GM23338 (cell line): ENCODE measurements around the gene LRRC42. TPM values are rescaled to one million over a fixed set of nuclear protein-coding genes. Genes with fewer than 3 reads are reported as not detected.

Experiments
- ATAC-seq: fragments of 200-7000 bp; cut with Tn5 transposase; 3 replicates; pipeline ENCODE4 v1.9.1; 2020
- DNase-seq: peaks from one replicate; pipeline ENCODE4 v3.0.0-alpha.2; 2015; ENCODE audit warnings: low spot score
- H2AFZ ChIP-seq: fragments of 200-600 bp; sonication (generic); 2 replicates; pipeline ENCODE4 v1.8.0; 2016; ENCODE audit warnings: antibody characterized with exemption, mild to moderate bottlenecking, moderate library complexity
- H3F3A ChIP-seq: fragments of 200-600 bp; sonication (generic); replicated peaks from 2 replicates; pipeline ENCODE4 v1.8.0; 2017; ENCODE audit warnings: antibody characterized with exemption, mixed run types, low read depth
- H3K27ac ChIP-seq: fragments of 200-600 bp; sonication (generic); 2 replicates; pipeline ENCODE4 v1.6.1; 2016; ENCODE audit warnings: low read depth
- H3K27me3 ChIP-seq: fragments of 200-600 bp; sonication (generic); 2 replicates; pipeline ENCODE4 v1.8.0; 2016; ENCODE audit warnings: mild to moderate bottlenecking, mixed run types, moderate library complexity; ENCODE audit not compliant: insufficient read depth
- H3K36me3 ChIP-seq: fragments of 200-600 bp; sonication (generic); 2 replicates; pipeline ENCODE4 v1.8.0; 2016; ENCODE audit warnings: mild to moderate bottlenecking; ENCODE audit not compliant: insufficient read depth
- H3K4me1 ChIP-seq: fragments of 200-600 bp; sonication (generic); 2 replicates; pipeline ENCODE4 v1.8.0; 2016; ENCODE audit warnings: mild to moderate bottlenecking, moderate library complexity; ENCODE audit not compliant: insufficient read depth
- H3K4me2 ChIP-seq: fragments of 200-600 bp; sonication (generic); 2 replicates; pipeline ENCODE4 v1.7.1; 2017; ENCODE audit warnings: mixed run types
- H3K4me3 ChIP-seq: fragments of 200-600 bp; sonication (generic); 2 replicates; pipeline ENCODE4 v1.6.1; 2016; ENCODE audit warnings: mixed run types
- H3K79me2 ChIP-seq: fragments of 200-600 bp; sonication (generic); replicated peaks from 2 replicates; pipeline ENCODE4 v1.8.0; 2017; ENCODE audit warnings: mild to moderate bottlenecking; ENCODE audit not compliant: insufficient read depth
- H3K9me2 ChIP-seq: fragments of 200-600 bp; sonication (generic); 2 replicates; pipeline ENCODE4 v1.8.0; 2017; ENCODE audit not compliant: insufficient read depth
- H4K20me1 ChIP-seq: fragments of 200-600 bp; sonication (generic); replicated peaks from 2 replicates; pipeline ENCODE4 v1.8.0; 2017; ENCODE audit warnings: mild to moderate bottlenecking; ENCODE audit not compliant: insufficient read depth
- H3K27ac Mint-ChIP-seq: 2 replicates; pipeline ENCODE4 v1.8.0; 2020; ENCODE audit warnings: inconsistent platforms, mild to moderate bottlenecking, moderate library complexity, mixed read lengths
- H3K27me3 Mint-ChIP-seq: 3 replicates; pipeline ENCODE4 v1.8.0; 2022; ENCODE audit warnings: low read depth, mild to moderate bottlenecking, moderate library complexity, mixed read lengths, inconsistent platforms; ENCODE audit not compliant: insufficient read depth, poor library complexity
- H3K36me3 Mint-ChIP-seq: 3 replicates; pipeline ENCODE4 v1.8.0; 2021; ENCODE audit warnings: low read depth, mild to moderate bottlenecking, inconsistent platforms, moderate library complexity, mixed read lengths
- H3K4me1 Mint-ChIP-seq: 3 replicates; pipeline ENCODE4 v1.8.0; 2020; ENCODE audit warnings: mild to moderate bottlenecking, inconsistent platforms, mixed read lengths
- H3K4me3 Mint-ChIP-seq: 3 replicates; pipeline ENCODE4 v1.8.0; 2021; ENCODE audit warnings: moderate library complexity, mild to moderate bottlenecking, inconsistent platforms, mixed read lengths
- H3K9me3 Mint-ChIP-seq: 3 replicates; pipeline ENCODE4 v1.8.0; 2020; ENCODE audit warnings: moderate library complexity, mild to moderate bottlenecking, inconsistent platforms, mixed read lengths
- CREB1 ChIP-seq: fragments of 250-450 bp; sonication (Bioruptor Pico); IDR thresholded peaks from 2 replicates; pipeline ENCODE4 v1.5.0; 2020; ENCODE audit warnings: low read depth, mild to moderate bottlenecking, moderate library complexity
- EZH2 ChIP-seq: fragments of 200-600 bp; sonication (generic); IDR thresholded peaks from one replicate; pipeline ENCODE4 v1.8.0; 2017; ENCODE audit warnings: antibody characterized with exemption, mild to moderate bottlenecking, low read depth; ENCODE audit not compliant: unreplicated experiment
- EZH2phosphoT487 ChIP-seq: fragments of 200-600 bp; sonication (generic); IDR thresholded peaks from one replicate; pipeline ENCODE4 v1.8.1; 2018; ENCODE audit warnings: antibody characterized with exemption; ENCODE audit not compliant: unreplicated experiment
- JUNB ChIP-seq: IDR thresholded peaks from one replicate; pipeline ENCODE4 v1.6.1; 2016; ENCODE audit warnings: antibody characterized with exemption; ENCODE audit not compliant: unreplicated experiment
- NANOG ChIP-seq: IDR thresholded peaks from 2 replicates; pipeline ENCODE4 v1.6.1; 2016; ENCODE audit warnings: antibody characterized with exemption, borderline replicate concordance
- POLR2AphosphoS5 ChIP-seq: IDR thresholded peaks from 2 replicates; pipeline ENCODE4 v1.6.1; 2016; ENCODE audit warnings: antibody characterized with exemption, low read depth
- STAT1 ChIP-seq: IDR thresholded peaks from one replicate; pipeline ENCODE4 v1.6.1; 2016; ENCODE audit warnings: antibody characterized with exemption; ENCODE audit not compliant: unreplicated experiment
- ZNF114 ChIP-seq: fragments of 250-450 bp; sonication (Bioruptor Pico); IDR thresholded peaks from 2 replicates; pipeline ENCODE4 v1.5.0; 2020; ENCODE audit warnings: mild to moderate bottlenecking, moderate library complexity
- ZNF331 ChIP-seq: fragments of 250-450 bp; sonication (Bioruptor Pico); IDR thresholded peaks from 2 replicates; pipeline ENCODE4 v1.5.0; 2020; ENCODE audit warnings: low read depth, mild to moderate bottlenecking, moderate library complexity
- polyA plus RNA-seq: library from polyadenylated mRNA; unstranded; fragments of >200 nt; fragmentation: Nextera tagmentation; extraction: Ambion mirVana; gene quantifications from 2 replicates; pipeline ENCODE4 v1.2.1, GENCODE V29; 2016
- total RNA-seq: library from RNA; depleted of rRNA; stranded (reverse); fragments of >200 nt; shearing (Covaris generic); gene quantifications from 2 replicates; pipeline ENCODE4 v1.2.3, GENCODE V29; 2014
- TF ChIP-seq, protein P1 (sequence below), 2 experiments: fragments of 200-600 bp in 1 of 2; sonication (generic) in 1 of 2; conservative IDR thresholded peaks; 2 replicates each; pipeline versions ENCODE4 v1.5.1 to v1.6.1; 2016 to 2017; ENCODE audit warnings: antibody characterized with exemption in 2 of 2, low read depth in 2 of 2, mild to moderate bottlenecking in 2 of 2, moderate library complexity in 1 of 2
- TF ChIP-seq, protein P2 (sequence below): fragments of 250-450 bp; sonication (Bioruptor Pico); IDR thresholded peaks from 2 replicates; pipeline ENCODE4 v1.5.0; 2020; ENCODE audit warnings: mild to moderate bottlenecking, moderate library complexity
- TF ChIP-seq, protein P3 (sequence below): IDR thresholded peaks from one replicate; pipeline ENCODE4 v1.6.1; 2018; ENCODE audit warnings: antibody characterized with exemption; ENCODE audit not compliant: unreplicated experiment
- TF ChIP-seq, protein P4 (sequence below): IDR thresholded peaks from 2 replicates; pipeline ENCODE4 v1.6.1; 2016; ENCODE audit warnings: antibody characterized with exemption

The LRRC42 gene
- total and polyA plus RNA-seq, 2 experiments from 2014 or later, result 25.9 to 48.1 TPM

DNA sequence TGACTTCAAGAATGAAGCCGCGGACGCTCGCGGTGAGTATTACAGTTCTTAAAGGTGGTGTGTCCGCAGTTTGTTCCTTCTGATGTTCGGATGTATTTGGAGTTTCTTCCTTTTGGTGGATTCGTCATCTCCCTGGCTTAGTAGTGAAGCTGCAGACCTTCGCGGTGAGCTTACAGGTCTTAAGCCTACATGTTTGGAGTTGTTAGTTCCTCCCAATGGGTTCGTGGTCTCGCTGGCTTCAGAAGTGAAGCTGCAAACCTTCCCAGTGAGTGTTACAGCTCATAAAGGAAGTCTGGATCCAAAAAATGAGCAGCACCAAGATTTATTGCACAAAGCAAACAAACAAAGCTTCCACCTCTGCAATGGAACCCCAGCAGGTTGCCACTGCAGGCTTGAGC, 57.1 kb downstream of the LRRC42 start:
- Histone ChIP-seq H3K9me2 (no peaks in the 10 kb centered on the region), H3K4me3 (no peak overlapping the region), H3F3A (no peaks in the 10 kb centered on the region), H3K27ac (no peak overlapping the region), H3K36me3 (no peaks in the 10 kb centered on the region), H3K4me1 (no peaks in the 10 kb centered on the region), H3K4me2 (no peak overlapping the region), H4K20me1 (no peaks in the 10 kb centered on the region), H3K27me3 (no peaks in the 10 kb centered on the region), H3K79me2 (no peaks in the 10 kb centered on the region), H2AFZ (no peak overlapping the region)
- H3K27me3 Mint-ChIP-seq, result no peaks in the 10 kb centered on the region
- H3K4me1 Mint-ChIP-seq, result no peaks in the 10 kb centered on the region
- TF ChIP-seq JUNB, result no peak
- no peak for TF ChIP-seq CREB1 (CRISPR knock-in tag)
- no peak for TF ChIP-seq STAT1
- TF ChIP-seq EZH2phosphoT487, result no peak
- no peak for TF ChIP-seq NANOG
- TF ChIP-seq, protein P1, sequence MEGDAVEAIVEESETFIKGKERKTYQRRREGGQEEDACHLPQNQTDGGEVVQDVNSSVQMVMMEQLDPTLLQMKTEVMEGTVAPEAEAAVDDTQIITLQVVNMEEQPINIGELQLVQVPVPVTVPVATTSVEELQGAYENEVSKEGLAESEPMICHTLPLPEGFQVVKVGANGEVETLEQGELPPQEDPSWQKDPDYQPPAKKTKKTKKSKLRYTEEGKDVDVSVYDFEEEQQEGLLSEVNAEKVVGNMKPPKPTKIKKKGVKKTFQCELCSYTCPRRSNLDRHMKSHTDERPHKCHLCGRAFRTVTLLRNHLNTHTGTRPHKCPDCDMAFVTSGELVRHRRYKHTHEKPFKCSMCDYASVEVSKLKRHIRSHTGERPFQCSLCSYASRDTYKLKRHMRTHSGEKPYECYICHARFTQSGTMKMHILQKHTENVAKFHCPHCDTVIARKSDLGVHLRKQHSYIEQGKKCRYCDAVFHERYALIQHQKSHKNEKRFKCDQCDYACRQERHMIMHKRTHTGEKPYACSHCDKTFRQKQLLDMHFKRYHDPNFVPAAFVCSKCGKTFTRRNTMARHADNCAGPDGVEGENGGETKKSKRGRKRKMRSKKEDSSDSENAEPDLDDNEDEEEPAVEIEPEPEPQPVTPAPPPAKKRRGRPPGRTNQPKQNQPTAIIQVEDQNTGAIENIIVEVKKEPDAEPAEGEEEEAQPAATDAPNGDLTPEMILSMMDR (conservative IDR thresholded peaks at IDR 0.05; ENCODE audit: low read depth in 2 of 2), result no peak
- TF ChIP-seq, protein P2, sequence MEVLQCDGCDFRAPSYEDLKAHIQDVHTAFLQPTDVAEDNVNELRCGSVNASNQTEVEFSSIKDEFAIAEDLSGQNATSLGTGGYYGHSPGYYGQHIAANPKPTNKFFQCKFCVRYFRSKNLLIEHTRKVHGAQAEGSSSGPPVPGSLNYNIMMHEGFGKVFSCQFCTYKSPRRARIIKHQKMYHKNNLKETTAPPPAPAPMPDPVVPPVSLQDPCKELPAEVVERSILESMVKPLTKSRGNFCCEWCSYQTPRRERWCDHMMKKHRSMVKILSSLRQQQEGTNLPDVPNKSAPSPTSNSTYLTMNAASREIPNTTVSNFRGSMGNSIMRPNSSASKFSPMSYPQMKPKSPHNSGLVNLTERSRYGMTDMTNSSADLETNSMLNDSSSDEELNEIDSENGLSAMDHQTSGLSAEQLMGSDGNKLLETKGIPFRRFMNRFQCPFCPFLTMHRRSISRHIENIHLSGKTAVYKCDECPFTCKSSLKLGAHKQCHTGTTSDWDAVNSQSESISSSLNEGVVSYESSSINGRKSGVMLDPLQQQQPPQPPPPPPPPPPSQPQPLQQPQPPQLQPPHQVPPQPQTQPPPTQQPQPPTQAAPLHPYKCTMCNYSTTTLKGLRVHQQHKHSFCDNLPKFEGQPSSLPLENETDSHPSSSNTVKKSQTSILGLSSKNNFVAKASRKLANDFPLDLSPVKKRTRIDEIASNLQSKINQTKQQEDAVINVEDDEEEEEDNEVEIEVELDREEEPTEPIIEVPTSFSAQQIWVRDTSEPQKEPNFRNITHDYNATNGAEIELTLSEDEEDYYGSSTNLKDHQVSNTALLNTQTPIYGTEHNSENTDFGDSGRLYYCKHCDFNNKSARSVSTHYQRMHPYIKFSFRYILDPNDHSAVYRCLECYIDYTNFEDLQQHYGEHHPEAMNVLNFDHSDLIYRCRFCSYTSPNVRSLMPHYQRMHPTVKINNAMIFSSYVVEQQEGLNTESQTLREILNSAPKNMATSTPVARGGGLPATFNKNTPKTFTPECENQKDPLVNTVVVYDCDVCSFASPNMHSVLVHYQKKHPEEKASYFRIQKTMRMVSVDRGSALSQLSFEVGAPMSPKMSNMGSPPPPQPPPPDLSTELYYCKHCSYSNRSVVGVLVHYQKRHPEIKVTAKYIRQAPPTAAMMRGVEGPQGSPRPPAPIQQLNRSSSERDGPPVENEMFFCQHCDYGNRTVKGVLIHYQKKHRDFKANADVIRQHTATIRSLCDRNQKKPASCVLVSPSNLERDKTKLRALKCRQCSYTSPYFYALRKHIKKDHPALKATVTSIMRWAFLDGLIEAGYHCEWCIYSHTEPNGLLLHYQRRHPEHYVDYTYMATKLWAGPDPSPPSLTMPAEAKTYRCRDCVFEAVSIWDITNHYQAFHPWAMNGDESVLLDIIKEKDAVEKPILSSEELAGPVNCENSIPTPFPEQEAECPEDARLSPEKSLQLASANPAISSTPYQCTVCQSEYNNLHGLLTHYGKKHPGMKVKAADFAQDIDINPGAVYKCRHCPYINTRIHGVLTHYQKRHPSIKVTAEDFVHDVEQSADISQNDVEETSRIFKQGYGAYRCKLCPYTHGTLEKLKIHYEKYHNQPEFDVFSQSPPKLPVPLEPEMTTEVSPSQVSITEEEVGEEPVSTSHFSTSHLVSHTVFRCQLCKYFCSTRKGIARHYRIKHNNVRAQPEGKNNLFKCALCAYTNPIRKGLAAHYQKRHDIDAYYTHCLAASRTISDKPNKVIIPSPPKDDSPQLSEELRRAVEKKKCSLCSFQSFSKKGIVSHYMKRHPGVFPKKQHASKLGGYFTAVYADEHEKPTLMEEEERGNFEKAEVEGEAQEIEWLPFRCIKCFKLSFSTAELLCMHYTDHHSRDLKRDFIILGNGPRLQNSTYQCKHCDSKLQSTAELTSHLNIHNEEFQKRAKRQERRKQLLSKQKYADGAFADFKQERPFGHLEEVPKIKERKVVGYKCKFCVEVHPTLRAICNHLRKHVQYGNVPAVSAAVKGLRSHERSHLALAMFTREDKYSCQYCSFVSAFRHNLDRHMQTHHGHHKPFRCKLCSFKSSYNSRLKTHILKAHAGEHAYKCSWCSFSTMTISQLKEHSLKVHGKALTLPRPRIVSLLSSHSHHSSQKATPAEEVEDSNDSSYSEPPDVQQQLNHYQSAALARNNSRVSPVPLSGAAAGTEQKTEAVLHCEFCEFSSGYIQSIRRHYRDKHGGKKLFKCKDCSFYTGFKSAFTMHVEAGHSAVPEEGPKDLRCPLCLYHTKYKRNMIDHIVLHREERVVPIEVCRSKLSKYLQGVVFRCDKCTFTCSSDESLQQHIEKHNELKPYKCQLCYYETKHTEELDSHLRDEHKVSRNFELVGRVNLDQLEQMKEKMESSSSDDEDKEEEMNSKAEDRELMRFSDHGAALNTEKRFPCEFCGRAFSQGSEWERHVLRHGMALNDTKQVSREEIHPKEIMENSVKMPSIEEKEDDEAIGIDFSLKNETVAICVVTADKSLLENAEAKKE (CRISPR knock-in tag), result no peak
- TF ChIP-seq POLR2AphosphoS5, result no peak
- TF ChIP-seq, protein P3, sequence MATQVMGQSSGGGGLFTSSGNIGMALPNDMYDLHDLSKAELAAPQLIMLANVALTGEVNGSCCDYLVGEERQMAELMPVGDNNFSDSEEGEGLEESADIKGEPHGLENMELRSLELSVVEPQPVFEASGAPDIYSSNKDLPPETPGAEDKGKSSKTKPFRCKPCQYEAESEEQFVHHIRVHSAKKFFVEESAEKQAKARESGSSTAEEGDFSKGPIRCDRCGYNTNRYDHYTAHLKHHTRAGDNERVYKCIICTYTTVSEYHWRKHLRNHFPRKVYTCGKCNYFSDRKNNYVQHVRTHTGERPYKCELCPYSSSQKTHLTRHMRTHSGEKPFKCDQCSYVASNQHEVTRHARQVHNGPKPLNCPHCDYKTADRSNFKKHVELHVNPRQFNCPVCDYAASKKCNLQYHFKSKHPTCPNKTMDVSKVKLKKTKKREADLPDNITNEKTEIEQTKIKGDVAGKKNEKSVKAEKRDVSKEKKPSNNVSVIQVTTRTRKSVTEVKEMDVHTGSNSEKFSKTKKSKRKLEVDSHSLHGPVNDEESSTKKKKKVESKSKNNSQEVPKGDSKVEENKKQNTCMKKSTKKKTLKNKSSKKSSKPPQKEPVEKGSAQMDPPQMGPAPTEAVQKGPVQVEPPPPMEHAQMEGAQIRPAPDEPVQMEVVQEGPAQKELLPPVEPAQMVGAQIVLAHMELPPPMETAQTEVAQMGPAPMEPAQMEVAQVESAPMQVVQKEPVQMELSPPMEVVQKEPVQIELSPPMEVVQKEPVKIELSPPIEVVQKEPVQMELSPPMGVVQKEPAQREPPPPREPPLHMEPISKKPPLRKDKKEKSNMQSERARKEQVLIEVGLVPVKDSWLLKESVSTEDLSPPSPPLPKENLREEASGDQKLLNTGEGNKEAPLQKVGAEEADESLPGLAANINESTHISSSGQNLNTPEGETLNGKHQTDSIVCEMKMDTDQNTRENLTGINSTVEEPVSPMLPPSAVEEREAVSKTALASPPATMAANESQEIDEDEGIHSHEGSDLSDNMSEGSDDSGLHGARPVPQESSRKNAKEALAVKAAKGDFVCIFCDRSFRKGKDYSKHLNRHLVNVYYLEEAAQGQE, result no peak
- TF ChIP-seq, protein P4, sequence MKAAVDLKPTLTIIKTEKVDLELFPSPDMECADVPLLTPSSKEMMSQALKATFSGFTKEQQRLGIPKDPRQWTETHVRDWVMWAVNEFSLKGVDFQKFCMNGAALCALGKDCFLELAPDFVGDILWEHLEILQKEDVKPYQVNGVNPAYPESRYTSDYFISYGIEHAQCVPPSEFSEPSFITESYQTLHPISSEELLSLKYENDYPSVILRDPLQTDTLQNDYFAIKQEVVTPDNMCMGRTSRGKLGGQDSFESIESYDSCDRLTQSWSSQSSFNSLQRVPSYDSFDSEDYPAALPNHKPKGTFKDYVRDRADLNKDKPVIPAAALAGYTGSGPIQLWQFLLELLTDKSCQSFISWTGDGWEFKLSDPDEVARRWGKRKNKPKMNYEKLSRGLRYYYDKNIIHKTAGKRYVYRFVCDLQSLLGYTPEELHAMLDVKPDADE, result no peak
- no peak for TF ChIP-seq EZH2
- TF ChIP-seq ZNF331 (CRISPR knock-in tag), result no peak
- TF ChIP-seq ZNF114 (CRISPR knock-in tag), result no peak
- no peak overlapping the region for H3K4me3 Mint-ChIP-seq
- no peak overlapping the region for H3K27ac Mint-ChIP-seq
- no peaks in the 10 kb centered on the region for H3K36me3 Mint-ChIP-seq
- DNase-seq (no peak), ATAC-seq (no peak)
- H3K9me3 Mint-ChIP-seq, result peaks cover 14% of the 10 kb centered on the region
